MM.1S (cell line): ENCODE results near the gene ATP13A4.

Experiments used
- DNase-seq: peaks from one replicate; pipeline ENCODE4 v3.0.0-alpha.2; 2015
- H2AFZ ChIP-seq: fragments of 300-600 bp; sonication (generic); 2 replicates; pipeline ENCODE4 v1.6.0; 2016; ENCODE audit warnings: antibody characterized with exemption, low read length
- H3F3A ChIP-seq: fragments of 300-600 bp; sonication (generic); 2 replicates; pipeline ENCODE4 v1.6.1; 2016; ENCODE audit warnings: mild to moderate bottlenecking, antibody characterized with exemption, low read length, moderate library complexity, mixed read lengths; ENCODE audit not compliant: insufficient read depth
- H3K27ac ChIP-seq: fragments of 300-600 bp; sonication (generic); 2 replicates; pipeline ENCODE4 v1.5.1; 2016; ENCODE audit warnings: mild to moderate bottlenecking, low read length
- H3K27me3 ChIP-seq: fragments of 300-600 bp; sonication (generic); replicated peaks from 2 replicates; pipeline ENCODE4 v1.6.0; 2016; ENCODE audit warnings: low read length; ENCODE audit not compliant: insufficient read depth
- H3K36me3 ChIP-seq: fragments of 300-600 bp; sonication (generic); replicated peaks from 2 replicates; pipeline ENCODE4 v1.6.1; 2016; ENCODE audit warnings: mild to moderate bottlenecking, low read length, mixed read lengths; ENCODE audit not compliant: insufficient read depth
- H3K4me1 ChIP-seq: fragments of 300-600 bp; sonication (generic); 2 replicates; pipeline ENCODE4 v1.6.1; 2016; ENCODE audit warnings: low read length, mixed read lengths
- H3K4me2 ChIP-seq: fragments of 300-600 bp; sonication (generic); 2 replicates; pipeline ENCODE4 v1.6.0; 2016; ENCODE audit warnings: low read depth, low read length
- H3K4me3 ChIP-seq: fragments of 300-600 bp; sonication (generic); 2 replicates; pipeline ENCODE4 v1.5.1; 2016; ENCODE audit warnings: low read length, mixed read lengths
- H3K79me2 ChIP-seq: fragments of 300-600 bp; sonication (generic); 2 replicates; pipeline ENCODE4 v1.6.1; 2016; ENCODE audit warnings: mixed run types, low read length, mixed read lengths
- H3K9ac ChIP-seq: fragments of 300-600 bp; sonication (generic); 2 replicates; pipeline ENCODE4 v1.6.1; 2016; ENCODE audit warnings: low read length, mixed read lengths
- H3K9me2 ChIP-seq: fragments of 300-600 bp; sonication (generic); replicated peaks from 2 replicates; pipeline ENCODE4 v1.6.1; 2016; ENCODE audit warnings: mild to moderate bottlenecking, low read length, mixed read lengths; ENCODE audit not compliant: insufficient read depth
- H3K9me3 ChIP-seq: fragments of 300-600 bp; sonication (generic); replicated peaks from 2 replicates; pipeline ENCODE4 v1.6.1; 2016; ENCODE audit warnings: mild to moderate bottlenecking, low read length, mixed read lengths; ENCODE audit not compliant: insufficient read depth
- H4K20me1 ChIP-seq: fragments of 300-600 bp; sonication (generic); 2 replicates; pipeline ENCODE4 v1.6.1; 2016; ENCODE audit warnings: mild to moderate bottlenecking, low read length, moderate library complexity, mixed read lengths; ENCODE audit not compliant: insufficient read depth
- CTCF ChIP-seq: fragments of 300-600 bp; sonication (generic); IDR thresholded peaks from 2 replicates; pipeline ENCODE4 v1.5.1; 2016; ENCODE audit warnings: antibody characterized with exemption, low read length, mixed read lengths
- EZH2 ChIP-seq: fragments of 300-600 bp; sonication (generic); optimal IDR thresholded peaks from 2 replicates; pipeline ENCODE3; 2017; ENCODE audit warnings: low read depth, mild to moderate bottlenecking, antibody characterized with exemption, low read length, mixed read lengths
- EZH2phosphoT487 ChIP-seq: fragments of 300-600 bp; sonication (generic); IDR thresholded peaks from 2 replicates; pipeline ENCODE4 v1.6.1; 2018; ENCODE audit warnings: antibody characterized with exemption, low read length

The ATP13A4 gene

GRCh38 chr3:193474446-193474845 is 80.2 kb downstream of the ATP13A4 start:
- Histone ChIP-seq H2AFZ (no peak overlapping the region), H3K9me3 (no peaks in the 10 kb centered on the region), H3K4me1 (no peaks in the 10 kb centered on the region), H3K36me3 (no peaks in the 10 kb centered on the region), H3K4me2 (no peak overlapping the region), H3F3A (no peaks in the 10 kb centered on the region), H3K27me3 (no peaks in the 10 kb centered on the region), H3K79me2 (no peaks in the 10 kb centered on the region), H4K20me1 (no peaks in the 10 kb centered on the region), H3K9ac (no peak overlapping the region), H3K27ac (no peak overlapping the region), H3K9me2 (no peaks in the 10 kb centered on the region), H3K4me3 (no peak overlapping the region)
- DNase-seq = no peak
- no peak for TF ChIP-seq CTCF
- TF ChIP-seq EZH2 = no peak
- TF ChIP-seq EZH2phosphoT487 = no peak

- TF ChIP-seq CTCF = no peak
- no peak for TF ChIP-seq EZH2
- no peak for TF ChIP-seq EZH2phosphoT487
- H2AFZ ChIP-seq = no peak overlapping the region
- no peak for DNase-seq
These were observed 84.0 kb downstream of the ATP13A4 start for GRCh38 chr3:193470710-193471109.

GRCh38 chr3:193465992-193466608 is 88.6 kb downstream of the ATP13A4 start:
- no peak overlapping the region for H3K9ac ChIP-seq
- no peak for TF ChIP-seq EZH2
- no peak for TF ChIP-seq EZH2phosphoT487
- no peak for TF ChIP-seq CTCF

More at GRCh38 chr3:193470710-193471109, 84.0 kb downstream of the ATP13A4 start:
- Histone ChIP-seq H3K27me3 (no peaks in the 10 kb centered on the region), H3K9me2 (no peaks in the 10 kb centered on the region), H3F3A (no peaks in the 10 kb centered on the region), H3K4me3 (no peak overlapping the region), H3K4me2 (no peak overlapping the region), H3K36me3 (no peaks in the 10 kb centered on the region), H4K20me1 (no peaks in the 10 kb centered on the region), H3K27ac (no peak overlapping the region), H3K4me1 (no peaks in the 10 kb centered on the region), H3K9me3 (no peaks in the 10 kb centered on the region), H3K79me2 (no peaks in the 10 kb centered on the region), H3K9ac (no peak overlapping the region)

More at GRCh38 chr3:193465992-193466608, 88.6 kb downstream of the ATP13A4 start:
- Histone ChIP-seq H3K9me2 (no peaks in the 10 kb centered on the region), H3K79me2 (no peaks in the 10 kb centered on the region), H3K9me3 (no peaks in the 10 kb centered on the region), H3F3A (no peaks in the 10 kb centered on the region), H3K4me3 (no peak overlapping the region), H2AFZ (no peak overlapping the region), H4K20me1 (no peaks in the 10 kb centered on the region), H3K27me3 (no peaks in the 10 kb centered on the region), H3K27ac (no peak overlapping the region), H3K4me2 (no peak overlapping the region), H3K36me3 (no peaks in the 10 kb centered on the region), H3K4me1 (no peaks in the 10 kb centered on the region)
- no peak for DNase-seq
